HG03439 (cell line): ENCODE results near the gene TMEM185B.
"Not testable (repeated sequence)": the region's sequence is repeated elsewhere in the genome, so short reads cannot be mapped to it uniquely, and the experiment has no call there.

Experiments used
- ATAC-seq: cut with Tn5 transposase; IDR thresholded peaks from one replicate; pipeline ENCODE4 v1.9.1; 2021; ENCODE audit warnings: mild to moderate bottlenecking, moderate library complexity; ENCODE audit not compliant: unreplicated experiment

Gene TMEM185B

DNA sequence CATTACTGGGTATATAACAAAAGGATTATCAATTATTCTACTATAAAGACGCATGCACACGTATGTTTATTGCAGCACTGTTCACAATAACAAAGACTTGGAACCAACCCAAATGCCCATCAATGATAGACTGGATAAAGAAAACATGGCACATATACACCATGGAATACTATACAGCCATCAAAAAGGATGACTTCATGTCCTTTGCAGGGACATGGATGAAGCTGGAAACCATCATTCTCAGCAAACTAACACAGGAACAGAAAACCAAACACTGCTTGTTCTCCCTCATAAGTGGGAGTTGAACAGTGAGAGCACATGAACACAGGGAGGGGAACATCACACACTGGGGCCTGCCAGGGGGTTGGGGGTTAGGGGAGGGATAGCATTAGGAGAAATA lies 12.0 kb upstream of the TMEM185B start:
- not testable (repeated sequence) for ATAC-seq

DNA sequence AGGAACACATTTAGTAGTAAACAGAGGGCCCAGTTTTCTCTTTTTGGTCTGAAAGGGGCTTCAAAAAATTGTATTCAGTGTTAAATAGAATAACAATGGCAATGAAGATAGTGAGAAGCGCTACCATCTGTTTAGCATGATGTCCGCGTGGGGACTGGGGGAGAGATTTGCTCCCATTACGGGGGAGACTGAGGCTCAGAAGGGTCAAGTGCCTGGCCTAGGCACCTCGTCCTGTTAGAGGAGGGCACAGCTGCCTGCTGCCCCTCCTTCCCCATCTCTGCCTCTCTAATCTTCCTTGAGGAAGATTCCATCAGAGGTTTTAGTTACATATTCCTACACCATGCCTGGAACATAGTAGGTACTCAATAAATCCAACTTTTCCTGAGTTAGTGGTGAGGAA lies 10.1 kb upstream of the TMEM185B start:
- ATAC-seq = no peak

DNA sequence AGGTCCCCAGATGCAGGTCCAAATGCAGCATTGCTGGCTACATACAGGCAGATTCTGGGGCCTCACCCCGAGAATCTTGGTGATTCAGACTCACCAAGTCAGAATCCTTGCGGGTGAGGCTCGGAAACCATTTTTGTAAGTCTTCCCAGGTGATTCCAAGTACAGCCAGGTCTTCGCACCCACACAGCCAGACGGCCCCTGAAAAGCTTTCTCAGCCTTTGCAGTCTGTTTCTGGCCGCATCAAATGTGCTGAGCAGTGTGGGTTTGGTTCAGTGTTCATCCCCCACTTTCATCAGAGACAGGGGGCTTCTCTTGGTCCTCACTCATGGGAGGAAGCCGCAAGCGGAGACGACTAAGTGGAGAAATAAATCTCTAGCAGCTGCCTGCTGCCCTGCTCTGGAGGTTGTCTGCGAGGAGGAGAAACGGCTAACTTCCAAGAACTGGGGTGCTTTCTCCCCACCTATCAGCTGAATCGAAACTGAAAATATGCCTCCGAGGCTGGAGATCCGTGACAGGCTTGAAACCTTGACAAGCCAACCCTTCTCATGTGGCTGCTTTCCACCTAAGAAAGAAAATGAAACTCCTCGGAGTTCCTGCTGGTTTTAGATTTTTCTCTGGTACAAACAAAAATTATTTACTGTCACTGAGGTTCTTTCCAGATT lies 8.9 kb upstream of the TMEM185B start:
- peak; percentile 84 for ATAC-seq

DNA sequence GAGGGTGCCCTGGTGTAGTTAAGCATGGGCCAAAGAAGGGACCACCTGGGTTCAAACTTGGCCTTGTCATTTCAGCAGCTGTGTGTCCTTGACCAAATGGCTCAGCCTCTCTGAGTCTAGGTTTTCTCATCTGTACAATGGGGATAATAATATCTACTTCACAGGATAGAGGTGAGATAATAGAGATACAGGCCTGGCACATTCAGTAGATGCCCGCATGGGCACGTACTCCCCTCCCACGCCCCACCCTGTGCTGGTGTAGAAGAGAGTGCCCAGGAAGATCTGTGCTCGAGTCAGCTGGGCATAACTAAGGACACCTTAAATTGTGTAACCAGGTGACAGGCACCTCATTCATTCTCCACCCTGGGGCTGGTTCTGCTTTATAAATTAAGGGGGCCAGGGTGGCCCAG lies 8.4 kb upstream of the TMEM185B start:
- peak; percentile 24 for ATAC-seq

DNA sequence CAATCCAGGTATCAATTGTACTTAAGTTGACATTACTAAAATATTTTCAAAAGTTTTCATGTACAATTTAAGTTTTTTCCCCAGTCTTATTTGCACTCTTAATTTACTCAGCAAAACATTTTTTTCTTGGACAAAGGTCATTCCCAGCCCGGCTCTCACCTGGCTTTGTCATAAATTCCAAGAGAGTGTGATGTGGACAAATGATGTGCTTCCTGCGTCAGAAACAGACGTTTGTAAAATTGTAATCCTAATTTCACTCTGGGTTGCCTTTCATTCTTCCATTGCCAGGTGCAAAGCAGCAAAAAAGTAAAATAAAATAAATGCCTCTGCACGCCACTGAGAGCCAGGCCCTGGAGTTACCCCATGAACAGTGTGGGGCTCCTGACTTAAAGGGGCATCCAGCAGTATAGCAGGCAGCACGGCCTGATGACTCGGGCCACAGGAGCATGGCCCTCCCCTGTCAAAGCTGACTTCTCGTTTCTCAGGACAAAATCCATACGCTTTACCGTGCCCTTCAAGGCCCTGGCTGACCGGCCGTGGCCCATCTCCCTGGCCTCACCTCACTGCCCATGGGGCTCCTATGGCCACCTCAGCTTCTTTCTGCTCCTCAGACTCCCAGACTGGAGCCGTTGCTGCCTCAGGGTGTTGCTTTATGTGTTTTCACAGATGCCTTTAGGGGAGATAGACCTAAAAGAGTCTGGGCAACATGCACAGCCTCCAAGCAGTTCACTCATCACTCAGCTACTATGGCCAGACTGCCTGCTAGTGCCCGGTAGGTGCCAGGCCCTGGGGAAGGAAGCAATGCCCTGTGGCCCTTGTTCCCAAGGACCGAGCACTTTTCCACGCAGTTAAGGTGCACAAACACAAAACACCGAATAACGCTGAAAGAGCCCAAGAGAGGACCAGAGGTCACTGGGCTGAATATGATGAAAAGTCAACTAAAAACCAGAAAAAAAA lies 7.6 kb upstream of the TMEM185B start:
- no peak for ATAC-seq

DNA sequence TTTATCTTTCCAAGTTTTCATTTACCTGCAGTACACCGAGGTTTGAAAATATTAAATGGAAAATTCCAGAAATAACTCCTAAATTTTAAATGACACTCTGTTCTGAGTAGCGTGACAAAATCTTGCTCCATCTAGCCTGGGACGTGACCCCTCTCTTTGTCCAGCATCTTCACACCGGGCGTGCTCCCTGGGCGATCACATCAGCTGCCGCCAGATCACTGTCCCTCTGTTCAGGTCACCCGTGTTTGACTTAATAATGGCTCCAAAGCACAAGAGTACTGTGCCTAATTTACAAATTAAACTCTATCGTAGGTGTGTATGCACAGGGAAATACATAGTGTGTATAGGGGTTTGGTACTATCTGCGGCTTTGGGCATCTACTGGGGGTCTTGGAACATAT lies 6.1 kb upstream of the TMEM185B start:
- no peak for ATAC-seq

DNA sequence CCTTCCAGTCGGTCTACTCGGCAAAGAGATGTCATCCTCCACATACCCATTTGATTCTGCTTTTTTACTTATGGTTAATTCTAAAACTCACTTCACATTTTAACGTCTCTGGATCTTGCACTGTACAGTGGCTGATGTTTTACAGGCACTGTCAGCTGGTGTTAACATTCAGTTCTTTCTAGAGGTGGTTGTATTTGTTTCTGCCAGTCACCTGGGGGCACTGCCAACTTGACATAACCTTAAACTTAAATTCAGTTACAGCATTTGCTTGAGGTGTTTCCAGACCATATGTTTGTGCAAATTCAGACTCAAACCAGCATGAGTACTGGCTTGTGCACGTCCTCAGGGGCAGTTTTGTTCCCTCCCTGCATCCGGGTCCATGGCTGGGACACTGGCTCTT lies 5.3 kb upstream of the TMEM185B start:
- no peak for ATAC-seq

DNA sequence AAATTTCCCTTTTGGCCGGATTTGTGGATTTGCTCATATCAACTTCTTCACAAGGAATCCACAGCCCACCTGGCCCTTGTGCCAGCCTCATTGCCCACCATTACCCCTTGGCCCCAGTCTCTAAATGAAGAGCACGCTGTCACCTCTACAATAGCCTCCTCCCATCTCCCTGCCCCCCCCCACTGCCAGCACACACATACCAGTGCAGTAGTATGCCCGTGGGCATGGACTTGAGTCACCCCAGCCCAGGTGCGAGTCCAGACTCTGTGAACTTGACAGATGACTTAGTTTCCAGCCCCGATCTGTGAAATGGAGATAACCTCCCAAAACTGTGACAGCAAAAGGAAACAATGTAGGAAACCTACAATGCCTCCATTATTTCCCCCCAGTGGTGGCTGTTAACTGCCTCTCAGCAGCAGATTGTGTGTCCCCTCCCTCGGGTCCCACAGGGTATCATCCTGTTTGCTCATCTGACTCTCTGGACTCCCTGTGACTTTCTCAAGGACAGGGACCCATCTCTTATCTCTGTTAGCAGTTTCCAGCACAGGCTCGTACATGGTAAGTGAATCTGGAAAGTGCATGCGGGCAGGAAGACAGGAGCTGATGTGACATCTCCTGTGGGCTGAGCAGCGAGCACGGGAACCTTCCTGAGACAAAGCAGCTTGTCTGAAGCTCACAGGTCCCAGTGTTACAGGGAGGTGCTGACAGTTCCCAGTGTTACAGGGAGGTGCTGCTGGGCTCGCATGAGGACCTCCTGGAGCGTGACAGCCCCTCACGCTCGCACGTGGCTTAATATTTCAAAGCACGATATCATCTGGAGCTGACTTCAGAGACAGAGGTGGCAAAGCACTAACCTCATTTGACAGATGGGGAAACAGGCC lies 4.2 kb upstream of the TMEM185B start:
- ATAC-seq = no peak

DNA sequence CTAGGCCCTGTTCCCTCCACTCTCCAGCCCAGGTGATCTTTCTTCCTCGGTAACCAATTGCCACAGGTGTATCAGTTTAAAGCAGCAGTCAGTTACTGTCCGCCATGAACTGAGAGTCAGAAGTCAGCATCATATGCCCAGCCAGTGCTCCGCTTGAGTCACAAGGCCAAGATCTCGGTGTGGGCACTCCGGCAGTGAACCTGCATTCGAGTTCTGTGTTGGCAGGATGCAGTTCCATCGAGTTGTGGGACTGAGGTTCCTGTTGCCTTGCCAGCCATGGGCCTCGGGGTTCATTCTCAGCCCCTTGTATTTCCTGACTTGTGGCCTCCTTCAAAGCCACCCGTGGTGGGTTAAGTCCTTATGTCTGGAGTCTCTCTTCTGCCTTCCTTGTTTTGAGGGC lies 3.1 kb upstream of the TMEM185B start:
- no peak for ATAC-seq

DNA sequence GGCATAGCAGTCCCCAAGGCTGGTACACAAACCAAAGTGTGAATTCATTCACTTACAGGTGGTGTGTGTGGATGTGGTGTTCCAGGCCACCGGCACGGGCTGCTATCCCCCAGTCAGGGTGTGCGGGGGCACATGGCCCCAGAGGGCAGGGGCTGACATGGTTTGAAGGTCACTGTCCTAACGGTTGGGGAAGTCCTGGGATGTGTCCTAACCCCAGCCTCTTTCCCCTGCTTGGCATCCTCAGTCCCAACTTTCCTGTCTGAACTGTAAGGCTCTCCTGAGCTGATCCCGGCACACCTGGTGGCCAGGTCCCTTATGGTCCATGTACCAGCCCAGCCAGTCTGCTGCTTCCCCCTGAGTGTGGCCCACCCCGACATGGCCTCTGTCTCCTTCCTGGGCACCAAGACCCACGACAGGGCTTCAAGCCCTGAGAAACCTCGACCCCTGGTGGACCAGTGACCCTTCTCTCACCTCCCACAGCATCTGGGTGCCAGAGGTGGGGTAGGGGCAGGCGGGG lies 2.4 kb upstream of the TMEM185B start:
- no peak for ATAC-seq

DNA sequence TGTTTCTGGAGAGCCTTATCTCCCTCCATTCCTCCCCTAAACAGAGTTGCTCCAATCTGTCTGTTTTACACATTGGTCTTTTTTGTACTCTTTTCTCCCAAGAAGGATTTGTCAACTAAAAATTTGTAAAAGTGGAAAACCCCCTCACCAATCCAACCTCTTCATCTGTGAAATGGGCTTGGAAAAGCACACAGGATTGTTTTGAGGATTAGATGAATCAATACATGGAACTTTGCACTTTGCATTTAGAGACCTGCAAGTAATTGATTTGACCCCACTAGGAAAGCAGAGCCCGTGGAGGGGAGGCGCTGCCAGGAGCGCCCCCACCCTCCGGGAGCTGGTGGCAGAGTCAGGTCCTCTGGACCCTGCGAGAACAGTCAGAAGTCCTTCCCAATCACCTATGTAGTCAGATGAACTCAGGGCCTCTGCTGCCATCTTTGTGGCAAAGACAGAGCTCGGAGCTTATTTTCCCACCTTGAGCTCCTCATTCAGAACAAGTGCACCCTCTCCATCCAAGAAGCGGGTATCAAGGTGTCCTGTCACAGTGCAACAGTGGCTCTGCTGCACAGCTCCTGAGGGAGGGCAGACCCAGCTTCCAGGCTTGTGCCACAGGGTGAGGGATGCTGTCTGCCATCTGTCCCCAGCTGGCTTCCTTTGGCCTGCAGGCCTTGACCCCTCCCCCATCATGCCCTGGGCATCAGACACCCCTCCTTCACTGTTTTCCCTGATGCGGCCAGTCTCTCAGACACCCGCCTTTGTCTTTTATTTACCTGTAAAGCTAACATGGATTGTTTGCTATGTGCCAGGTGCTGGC lies 1.7 kb upstream of the TMEM185B start:
- no peak for ATAC-seq

DNA sequence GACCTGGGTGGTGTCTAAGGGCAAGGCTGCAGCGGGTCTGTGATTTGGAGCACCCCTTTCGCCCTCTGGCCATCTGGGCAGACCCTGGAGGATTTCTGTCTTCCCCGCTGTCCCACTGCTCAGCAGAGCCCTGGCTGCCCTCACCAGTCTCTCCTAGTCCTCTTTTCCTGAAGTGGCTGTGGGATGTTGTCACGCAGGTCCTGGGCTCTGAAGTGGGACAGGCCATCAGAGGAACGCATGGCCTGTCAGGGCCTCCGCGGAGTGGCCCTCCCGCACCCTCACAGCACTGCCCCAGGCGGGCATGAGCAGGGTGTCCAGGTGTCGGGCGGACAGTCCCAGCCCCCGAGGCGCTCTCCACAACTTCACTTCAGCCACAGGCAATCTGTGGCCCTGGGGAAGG lies 1.1 kb upstream of the TMEM185B start:
- ATAC-seq = no peak

DNA sequence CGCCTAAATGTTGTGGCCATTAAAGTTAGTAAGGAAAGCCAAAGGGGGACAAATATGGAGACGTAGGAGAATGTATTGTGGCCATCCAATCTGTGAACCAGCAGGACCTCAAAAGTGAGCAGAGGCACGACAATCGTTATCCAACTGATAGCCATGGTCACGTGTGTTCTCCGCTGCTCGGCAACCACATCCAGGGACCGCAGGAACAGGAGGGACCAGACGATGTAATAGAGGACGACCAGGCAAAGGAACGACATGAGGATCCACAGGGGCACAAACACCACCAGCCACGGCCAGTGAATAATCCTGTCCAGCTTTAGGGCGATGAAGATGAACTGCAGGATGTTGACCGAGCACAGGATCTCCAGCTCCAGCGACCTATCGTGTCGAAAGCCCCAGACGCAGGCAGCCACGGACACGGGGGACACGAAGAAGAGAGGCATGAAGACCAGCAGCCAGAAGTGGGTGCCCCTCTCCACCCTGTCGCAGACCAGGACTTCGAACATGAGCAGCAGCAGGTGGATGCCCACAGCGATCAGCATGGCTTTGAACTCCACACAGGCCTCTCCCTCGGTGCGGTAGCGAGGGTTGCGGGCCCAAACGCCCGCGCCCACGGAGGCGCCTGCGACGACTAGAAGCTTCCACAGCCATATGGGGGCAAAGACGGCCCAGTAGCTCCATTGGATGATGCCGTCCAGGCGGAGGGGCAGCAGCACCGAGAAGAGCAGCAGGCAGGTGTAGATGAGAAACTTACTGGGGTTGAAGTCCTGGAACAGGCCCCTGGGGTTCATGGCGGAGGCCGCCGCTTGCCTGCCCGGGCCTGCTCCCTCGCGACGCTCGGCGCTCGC lies 790 bp downstream of the TMEM185B start:
- ATAC-seq = no peak

DNA sequence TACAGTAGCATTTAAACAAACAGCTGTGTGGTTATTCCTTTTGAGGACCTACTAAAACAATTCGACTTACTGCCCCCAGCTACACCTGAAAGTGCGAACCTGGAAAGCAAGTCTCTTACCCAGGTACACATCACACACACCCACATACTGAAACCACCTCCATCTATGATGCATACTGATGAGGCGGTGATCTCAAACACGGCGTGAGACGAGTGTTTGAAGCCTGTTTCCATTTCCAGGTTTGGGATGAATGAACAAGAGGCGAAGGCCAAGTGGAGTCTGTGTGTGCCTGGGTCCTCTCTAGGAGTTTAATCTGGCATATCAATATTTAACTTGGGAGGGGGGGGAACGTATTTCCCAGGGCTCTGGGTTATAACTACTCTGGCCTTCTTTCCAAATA lies 1.6 kb downstream of the TMEM185B start:
- ATAC-seq = no peak

DNA sequence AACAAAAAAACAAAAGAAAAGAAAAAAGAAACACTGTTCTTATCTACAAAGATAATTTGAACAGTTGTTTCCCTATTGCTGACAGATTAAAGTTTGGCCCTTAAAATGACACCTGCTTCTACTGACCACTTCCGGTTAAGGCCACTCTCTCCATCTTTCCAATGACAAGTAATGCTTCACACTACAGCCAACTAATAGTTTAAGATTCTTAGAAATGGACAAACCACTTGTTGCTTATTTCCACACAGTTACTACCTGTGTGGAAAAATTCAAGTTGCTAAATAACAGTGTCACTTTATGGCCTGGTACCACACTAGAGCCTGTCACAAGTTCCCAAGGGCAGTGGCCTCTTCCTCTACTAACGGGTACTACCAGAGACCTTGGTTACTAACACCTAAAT lies 2.4 kb downstream of the TMEM185B start:
- no peak for ATAC-seq

DNA sequence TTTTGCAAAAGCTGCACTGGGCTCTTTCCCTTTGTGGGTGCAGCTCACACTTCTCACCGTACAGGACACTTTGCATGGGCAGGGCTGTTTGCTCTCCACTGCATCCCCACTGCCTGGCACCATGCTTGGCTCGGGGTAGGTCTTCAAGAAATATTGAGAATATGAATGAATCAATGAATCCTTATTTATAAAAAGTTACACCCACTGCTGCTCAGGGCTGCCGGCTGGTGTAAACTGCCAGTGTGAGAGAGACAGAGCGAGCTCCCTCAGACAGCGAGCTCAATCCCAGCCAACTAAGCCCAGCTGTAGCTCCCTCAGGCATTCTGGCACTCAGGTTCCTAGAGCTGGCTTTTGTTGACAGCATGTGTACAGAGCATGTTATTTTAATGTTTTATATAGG lies 3.4 kb downstream of the TMEM185B start:
- no peak for ATAC-seq

DNA sequence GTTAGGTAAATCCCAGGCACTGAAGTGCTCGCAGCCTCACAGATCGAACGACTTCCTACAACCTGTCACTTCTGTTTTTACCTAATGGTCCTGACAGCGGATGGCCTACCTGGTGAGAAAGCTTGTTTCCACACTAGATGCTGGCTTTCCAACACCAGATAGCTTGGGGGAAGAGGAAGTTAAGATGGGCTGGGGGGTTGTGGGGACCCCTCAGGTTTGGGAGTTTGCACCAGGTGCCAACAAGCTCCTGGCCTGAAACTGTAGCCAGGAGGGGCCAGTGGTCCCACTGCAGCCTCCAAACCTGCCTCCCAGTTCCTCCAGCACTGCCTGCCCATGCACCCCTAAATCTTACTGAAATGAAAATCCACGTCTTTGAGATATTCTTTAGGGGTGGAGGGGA lies 3.9 kb downstream of the TMEM185B start:
- no peak for ATAC-seq

DNA sequence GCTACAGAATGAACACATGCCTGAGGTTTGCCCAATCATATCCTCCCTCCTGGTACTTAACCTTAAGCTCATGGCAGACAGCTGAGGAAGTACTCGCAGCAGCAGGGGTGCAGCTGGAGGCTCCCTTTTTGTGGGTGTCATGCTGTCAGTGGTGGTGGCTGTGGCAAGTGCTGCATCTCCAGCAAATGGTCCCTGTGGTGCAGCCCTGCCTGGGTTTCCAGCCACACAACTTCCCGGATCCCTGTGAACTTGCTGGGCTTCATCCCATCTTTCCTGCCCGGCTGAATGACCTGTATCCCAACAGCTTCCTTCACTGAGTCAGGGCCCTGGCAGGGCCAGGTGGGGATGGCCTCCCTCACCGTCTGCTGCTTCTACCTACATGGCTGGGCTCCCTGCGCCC lies 5.0 kb downstream of the TMEM185B start:
- no peak for ATAC-seq

DNA sequence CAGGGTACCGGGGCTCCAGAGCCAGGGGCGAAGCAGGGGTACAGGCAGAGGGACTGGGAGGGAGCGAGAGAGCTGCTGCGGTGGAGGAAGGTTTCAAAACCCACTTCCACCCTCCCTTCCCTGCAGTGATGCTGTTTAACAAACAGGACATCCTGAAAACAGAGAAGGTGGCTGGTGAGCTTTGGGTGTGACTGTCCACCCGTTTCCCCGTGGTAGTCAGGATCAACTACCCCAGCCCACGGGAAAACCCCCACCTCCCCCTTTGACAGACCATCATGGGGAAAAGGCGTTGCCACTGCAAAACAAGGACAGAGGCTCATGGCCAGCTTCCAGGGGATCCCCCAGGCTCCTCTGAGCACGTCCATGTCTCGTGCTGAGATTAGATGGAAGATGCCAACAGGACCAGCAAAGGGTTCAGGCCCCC lies 12.9 kb downstream of the TMEM185B start:
- ATAC-seq = no peak
